GM23338 (cell line): Measurements from ENCODE around the gene PML. TPM values are rescaled to one million over a fixed set of nuclear protein-coding genes. Genes with fewer than 3 reads are reported as not detected.

Experiments
- ATAC-seq: fragments of 200-7000 bp; cut with Tn5 transposase; 3 replicates; pipeline ENCODE4 v1.9.1; 2020
- DNase-seq: peaks from one replicate; pipeline ENCODE4 v3.0.0-alpha.2; 2015; ENCODE audit warnings: low spot score
- H2AFZ ChIP-seq: fragments of 200-600 bp; sonication (generic); 2 replicates; pipeline ENCODE4 v1.8.0; 2016; ENCODE audit warnings: antibody characterized with exemption, mild to moderate bottlenecking, moderate library complexity
- H3F3A ChIP-seq: fragments of 200-600 bp; sonication (generic); replicated peaks from 2 replicates; pipeline ENCODE4 v1.8.0; 2017; ENCODE audit warnings: antibody characterized with exemption, mixed run types, low read depth
- H3K27ac ChIP-seq: fragments of 200-600 bp; sonication (generic); 2 replicates; pipeline ENCODE4 v1.6.1; 2016; ENCODE audit warnings: low read depth
- H3K27me3 ChIP-seq: fragments of 200-600 bp; sonication (generic); 2 replicates; pipeline ENCODE4 v1.8.0; 2016; ENCODE audit warnings: mild to moderate bottlenecking, mixed run types, moderate library complexity; ENCODE audit not compliant: insufficient read depth
- H3K36me3 ChIP-seq: fragments of 200-600 bp; sonication (generic); 2 replicates; pipeline ENCODE4 v1.8.0; 2016; ENCODE audit warnings: mild to moderate bottlenecking; ENCODE audit not compliant: insufficient read depth
- H3K4me1 ChIP-seq: fragments of 200-600 bp; sonication (generic); 2 replicates; pipeline ENCODE4 v1.8.0; 2016; ENCODE audit warnings: mild to moderate bottlenecking, moderate library complexity; ENCODE audit not compliant: insufficient read depth
- H3K4me2 ChIP-seq: fragments of 200-600 bp; sonication (generic); 2 replicates; pipeline ENCODE4 v1.7.1; 2017; ENCODE audit warnings: mixed run types
- H3K4me3 ChIP-seq: fragments of 200-600 bp; sonication (generic); 2 replicates; pipeline ENCODE4 v1.6.1; 2016; ENCODE audit warnings: mixed run types
- H3K79me2 ChIP-seq: fragments of 200-600 bp; sonication (generic); replicated peaks from 2 replicates; pipeline ENCODE4 v1.8.0; 2017; ENCODE audit warnings: mild to moderate bottlenecking; ENCODE audit not compliant: insufficient read depth
- H3K9me2 ChIP-seq: fragments of 200-600 bp; sonication (generic); 2 replicates; pipeline ENCODE4 v1.8.0; 2017; ENCODE audit not compliant: insufficient read depth
- H4K20me1 ChIP-seq: fragments of 200-600 bp; sonication (generic); replicated peaks from 2 replicates; pipeline ENCODE4 v1.8.0; 2017; ENCODE audit warnings: mild to moderate bottlenecking; ENCODE audit not compliant: insufficient read depth
- H3K27ac Mint-ChIP-seq: 2 replicates; pipeline ENCODE4 v1.8.0; 2020; ENCODE audit warnings: inconsistent platforms, mild to moderate bottlenecking, moderate library complexity, mixed read lengths
- H3K27me3 Mint-ChIP-seq: 3 replicates; pipeline ENCODE4 v1.8.0; 2022; ENCODE audit warnings: low read depth, mild to moderate bottlenecking, moderate library complexity, mixed read lengths, inconsistent platforms; ENCODE audit not compliant: insufficient read depth, poor library complexity
- H3K36me3 Mint-ChIP-seq: 3 replicates; pipeline ENCODE4 v1.8.0; 2021; ENCODE audit warnings: low read depth, mild to moderate bottlenecking, inconsistent platforms, moderate library complexity, mixed read lengths
- H3K4me1 Mint-ChIP-seq: 3 replicates; pipeline ENCODE4 v1.8.0; 2020; ENCODE audit warnings: mild to moderate bottlenecking, inconsistent platforms, mixed read lengths
- H3K4me3 Mint-ChIP-seq: 3 replicates; pipeline ENCODE4 v1.8.0; 2021; ENCODE audit warnings: moderate library complexity, mild to moderate bottlenecking, inconsistent platforms, mixed read lengths
- H3K9me3 Mint-ChIP-seq: 3 replicates; pipeline ENCODE4 v1.8.0; 2020; ENCODE audit warnings: moderate library complexity, mild to moderate bottlenecking, inconsistent platforms, mixed read lengths
- CREB1 ChIP-seq: fragments of 250-450 bp; sonication (Bioruptor Pico); IDR thresholded peaks from 2 replicates; pipeline ENCODE4 v1.5.0; 2020; ENCODE audit warnings: low read depth, mild to moderate bottlenecking, moderate library complexity
- EZH2 ChIP-seq: fragments of 200-600 bp; sonication (generic); IDR thresholded peaks from one replicate; pipeline ENCODE4 v1.8.0; 2017; ENCODE audit warnings: antibody characterized with exemption, mild to moderate bottlenecking, low read depth; ENCODE audit not compliant: unreplicated experiment
- EZH2phosphoT487 ChIP-seq: fragments of 200-600 bp; sonication (generic); IDR thresholded peaks from one replicate; pipeline ENCODE4 v1.8.1; 2018; ENCODE audit warnings: antibody characterized with exemption; ENCODE audit not compliant: unreplicated experiment
- JUNB ChIP-seq: IDR thresholded peaks from one replicate; pipeline ENCODE4 v1.6.1; 2016; ENCODE audit warnings: antibody characterized with exemption; ENCODE audit not compliant: unreplicated experiment
- NANOG ChIP-seq: IDR thresholded peaks from 2 replicates; pipeline ENCODE4 v1.6.1; 2016; ENCODE audit warnings: antibody characterized with exemption, borderline replicate concordance
- POLR2AphosphoS5 ChIP-seq: IDR thresholded peaks from 2 replicates; pipeline ENCODE4 v1.6.1; 2016; ENCODE audit warnings: antibody characterized with exemption, low read depth
- ZNF114 ChIP-seq: fragments of 250-450 bp; sonication (Bioruptor Pico); IDR thresholded peaks from 2 replicates; pipeline ENCODE4 v1.5.0; 2020; ENCODE audit warnings: mild to moderate bottlenecking, moderate library complexity
- ZNF331 ChIP-seq: fragments of 250-450 bp; sonication (Bioruptor Pico); IDR thresholded peaks from 2 replicates; pipeline ENCODE4 v1.5.0; 2020; ENCODE audit warnings: low read depth, mild to moderate bottlenecking, moderate library complexity
- polyA plus RNA-seq: library from polyadenylated mRNA; unstranded; fragments of >200 nt; fragmentation: Nextera tagmentation; extraction: Ambion mirVana; gene quantifications from 2 replicates; pipeline ENCODE4 v1.2.1, GENCODE V29; 2016
- total RNA-seq: library from RNA; depleted of rRNA; stranded (reverse); fragments of >200 nt; shearing (Covaris generic); gene quantifications from 2 replicates; pipeline ENCODE4 v1.2.3, GENCODE V29; 2014
- TF ChIP-seq, protein P1 (sequence below), 2 experiments: fragments of 200-600 bp in 1 of 2; sonication (generic) in 1 of 2; conservative IDR thresholded peaks; 2 replicates each; pipeline versions ENCODE4 v1.5.1 to v1.6.1; 2016 to 2017; ENCODE audit warnings: antibody characterized with exemption in 2 of 2, low read depth in 2 of 2, mild to moderate bottlenecking in 2 of 2, moderate library complexity in 1 of 2
- TF ChIP-seq, protein P2 (sequence below): IDR thresholded peaks from 2 replicates; pipeline ENCODE4 v1.6.1; 2016; ENCODE audit warnings: antibody characterized with exemption
- TF ChIP-seq, protein P3 (sequence below): IDR thresholded peaks from one replicate; pipeline ENCODE4 v1.6.1; 2018; ENCODE audit warnings: antibody characterized with exemption; ENCODE audit not compliant: unreplicated experiment

PML gene
- total and polyA plus RNA-seq, 2 experiments from 2014 or later: 19.0 to 73.1 TPM

DNA sequence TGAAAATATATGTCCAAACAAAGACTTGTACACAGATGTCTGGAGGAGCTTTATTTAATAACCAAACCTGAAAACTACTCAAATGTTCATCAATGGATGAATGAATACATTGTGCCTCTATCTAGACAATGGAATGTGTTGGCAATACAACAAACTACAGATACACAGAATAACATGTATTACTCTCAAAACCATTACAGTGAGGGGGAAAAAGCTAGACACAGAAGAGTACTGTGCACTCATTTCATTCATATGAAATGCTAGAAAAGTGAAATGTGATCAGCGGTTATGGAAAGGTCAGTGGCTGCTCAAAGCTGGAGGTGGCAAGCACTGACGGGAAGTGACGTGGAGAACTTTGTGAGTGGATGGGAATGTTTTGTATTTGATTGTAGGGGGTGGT lies 15.6 kb upstream of the PML start (continued):
- TF ChIP-seq, protein P1, sequence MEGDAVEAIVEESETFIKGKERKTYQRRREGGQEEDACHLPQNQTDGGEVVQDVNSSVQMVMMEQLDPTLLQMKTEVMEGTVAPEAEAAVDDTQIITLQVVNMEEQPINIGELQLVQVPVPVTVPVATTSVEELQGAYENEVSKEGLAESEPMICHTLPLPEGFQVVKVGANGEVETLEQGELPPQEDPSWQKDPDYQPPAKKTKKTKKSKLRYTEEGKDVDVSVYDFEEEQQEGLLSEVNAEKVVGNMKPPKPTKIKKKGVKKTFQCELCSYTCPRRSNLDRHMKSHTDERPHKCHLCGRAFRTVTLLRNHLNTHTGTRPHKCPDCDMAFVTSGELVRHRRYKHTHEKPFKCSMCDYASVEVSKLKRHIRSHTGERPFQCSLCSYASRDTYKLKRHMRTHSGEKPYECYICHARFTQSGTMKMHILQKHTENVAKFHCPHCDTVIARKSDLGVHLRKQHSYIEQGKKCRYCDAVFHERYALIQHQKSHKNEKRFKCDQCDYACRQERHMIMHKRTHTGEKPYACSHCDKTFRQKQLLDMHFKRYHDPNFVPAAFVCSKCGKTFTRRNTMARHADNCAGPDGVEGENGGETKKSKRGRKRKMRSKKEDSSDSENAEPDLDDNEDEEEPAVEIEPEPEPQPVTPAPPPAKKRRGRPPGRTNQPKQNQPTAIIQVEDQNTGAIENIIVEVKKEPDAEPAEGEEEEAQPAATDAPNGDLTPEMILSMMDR (conservative IDR thresholded peaks at IDR 0.05; ENCODE audit: low read depth in 2 of 2): no peak
- TF ChIP-seq CREB1 (no peak), JUNB (no peak), ZNF114 (CRISPR knock-in tag) (no peak), ZNF331 (no peak), EZH2phosphoT487 (no peak), POLR2AphosphoS5 (no peak)
- TF ChIP-seq, protein P2, sequence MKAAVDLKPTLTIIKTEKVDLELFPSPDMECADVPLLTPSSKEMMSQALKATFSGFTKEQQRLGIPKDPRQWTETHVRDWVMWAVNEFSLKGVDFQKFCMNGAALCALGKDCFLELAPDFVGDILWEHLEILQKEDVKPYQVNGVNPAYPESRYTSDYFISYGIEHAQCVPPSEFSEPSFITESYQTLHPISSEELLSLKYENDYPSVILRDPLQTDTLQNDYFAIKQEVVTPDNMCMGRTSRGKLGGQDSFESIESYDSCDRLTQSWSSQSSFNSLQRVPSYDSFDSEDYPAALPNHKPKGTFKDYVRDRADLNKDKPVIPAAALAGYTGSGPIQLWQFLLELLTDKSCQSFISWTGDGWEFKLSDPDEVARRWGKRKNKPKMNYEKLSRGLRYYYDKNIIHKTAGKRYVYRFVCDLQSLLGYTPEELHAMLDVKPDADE: no peak

DNA sequence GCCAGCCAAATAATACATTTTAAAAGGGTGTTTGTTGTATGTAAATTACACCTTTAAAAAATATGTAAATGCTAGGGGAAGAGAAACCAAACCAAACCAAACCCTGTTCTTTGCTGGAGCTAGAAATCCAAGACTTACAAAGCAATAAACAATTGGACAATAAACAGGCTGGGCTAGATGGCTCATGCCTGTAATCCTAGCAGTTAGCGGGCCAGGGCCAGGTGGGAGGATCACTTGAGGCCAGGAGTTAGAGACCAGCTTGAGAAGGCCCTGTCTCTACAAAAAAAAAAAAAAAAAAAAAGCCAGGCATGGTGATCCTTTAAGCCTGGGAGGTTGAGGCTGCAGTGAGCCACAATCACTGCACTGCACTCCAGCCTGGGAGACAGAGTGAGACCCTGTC lies 14.9 kb upstream of the PML start:
- H3K4me3 Mint-ChIP-seq: no peak overlapping the region
- no peak for TF ChIP-seq POLR2AphosphoS5
- TF ChIP-seq, protein P1 (conservative IDR thresholded peaks at IDR 0.05; ENCODE audit: low read depth in 2 of 2): no peak
- TF ChIP-seq ZNF331: no peak
- TF ChIP-seq EZH2: no peak
- TF ChIP-seq, protein P3, sequence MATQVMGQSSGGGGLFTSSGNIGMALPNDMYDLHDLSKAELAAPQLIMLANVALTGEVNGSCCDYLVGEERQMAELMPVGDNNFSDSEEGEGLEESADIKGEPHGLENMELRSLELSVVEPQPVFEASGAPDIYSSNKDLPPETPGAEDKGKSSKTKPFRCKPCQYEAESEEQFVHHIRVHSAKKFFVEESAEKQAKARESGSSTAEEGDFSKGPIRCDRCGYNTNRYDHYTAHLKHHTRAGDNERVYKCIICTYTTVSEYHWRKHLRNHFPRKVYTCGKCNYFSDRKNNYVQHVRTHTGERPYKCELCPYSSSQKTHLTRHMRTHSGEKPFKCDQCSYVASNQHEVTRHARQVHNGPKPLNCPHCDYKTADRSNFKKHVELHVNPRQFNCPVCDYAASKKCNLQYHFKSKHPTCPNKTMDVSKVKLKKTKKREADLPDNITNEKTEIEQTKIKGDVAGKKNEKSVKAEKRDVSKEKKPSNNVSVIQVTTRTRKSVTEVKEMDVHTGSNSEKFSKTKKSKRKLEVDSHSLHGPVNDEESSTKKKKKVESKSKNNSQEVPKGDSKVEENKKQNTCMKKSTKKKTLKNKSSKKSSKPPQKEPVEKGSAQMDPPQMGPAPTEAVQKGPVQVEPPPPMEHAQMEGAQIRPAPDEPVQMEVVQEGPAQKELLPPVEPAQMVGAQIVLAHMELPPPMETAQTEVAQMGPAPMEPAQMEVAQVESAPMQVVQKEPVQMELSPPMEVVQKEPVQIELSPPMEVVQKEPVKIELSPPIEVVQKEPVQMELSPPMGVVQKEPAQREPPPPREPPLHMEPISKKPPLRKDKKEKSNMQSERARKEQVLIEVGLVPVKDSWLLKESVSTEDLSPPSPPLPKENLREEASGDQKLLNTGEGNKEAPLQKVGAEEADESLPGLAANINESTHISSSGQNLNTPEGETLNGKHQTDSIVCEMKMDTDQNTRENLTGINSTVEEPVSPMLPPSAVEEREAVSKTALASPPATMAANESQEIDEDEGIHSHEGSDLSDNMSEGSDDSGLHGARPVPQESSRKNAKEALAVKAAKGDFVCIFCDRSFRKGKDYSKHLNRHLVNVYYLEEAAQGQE: no peak
- TF ChIP-seq ZNF114 (CRISPR knock-in tag): no peak
- TF ChIP-seq NANOG: no peak
- TF ChIP-seq, protein P2: no peak

More for the DNA sequence above, 14.9 kb upstream of the PML start:
- DNase-seq (no peak), ATAC-seq (no peak)
- H3K27ac ChIP-seq: no peak overlapping the region
- H3K9me3 Mint-ChIP-seq: no peaks in the 10 kb centered on the region
- H4K20me1 ChIP-seq: no peaks in the 10 kb centered on the region
- H3K4me2 ChIP-seq: no peak overlapping the region
- no peaks in the 10 kb centered on the region for H3K9me2 ChIP-seq
- H3K4me1 ChIP-seq: no peaks in the 10 kb centered on the region
- no peak overlapping the region for H2AFZ ChIP-seq
- H3K4me3 ChIP-seq: no peak overlapping the region
- no peaks in the 10 kb centered on the region for H3K79me2 ChIP-seq
- no peaks in the 10 kb centered on the region; the same call in 2 of the 3 replicates for H3K4me1 Mint-ChIP-seq
- no peaks in the 10 kb centered on the region; the same call in 2 of the 3 replicates for H3K36me3 Mint-ChIP-seq
- no peak overlapping the region for H3K27ac Mint-ChIP-seq
- H3F3A ChIP-seq: no peaks in the 10 kb centered on the region
- H3K27me3 Mint-ChIP-seq: peaks cover 5% of the 10 kb centered on the region
- H3K27me3 ChIP-seq: no peaks in the 10 kb centered on the region
- no peaks in the 10 kb centered on the region for H3K36me3 ChIP-seq
